A549 (cell line): ENCODE data around the gene NT5C. TPM values are rescaled to one million over a fixed set of nuclear protein-coding genes. Genes with fewer than 3 reads are reported as not detected.

Source experiments
- ATAC-seq, 2 experiments: fragments of 200-7000 bp in 1 of 2; fragments of >200 bp in 1 of 2; cut with Nextera tagmentation in 1 of 2; cut with Tn5 transposase in 1 of 2; 3 replicates each; pipeline versions ENCODE4 v1.8.0 to v1.9.1; 2018 to 2020; ENCODE audit warnings: mild to moderate bottlenecking in 1 of 2, moderate library complexity in 1 of 2
- CTCF ChIA-PET: fragments of 300-600 bp; sonication (Branson Sonifier 250); formaldehyde crosslinking; extraction: SDS; loops from one replicate; lab custom pipeline; 2021; ENCODE audit warnings: antibody characterized with exemption, inconsistent platforms; lab: Yijun Ruan, JAX
- POLR2A ChIA-PET: fragments of 350-600 bp; formaldehyde crosslinking; extraction: SDS; loops from one replicate; lab custom pipeline; 2021; ENCODE audit warnings: antibody characterized with exemption, inconsistent platforms; lab: Yijun Ruan, JAX
- DNase-seq, 2 experiments: peaks; one replicate each; pipeline versions ENCODE4 v3.0.0 to v3.0.0-alpha.2; 2011 to 2016; ENCODE audit warnings: low read depth in 1 of 2, low spot score in 1 of 2
- FAIRE-seq: peaks from 2 replicates; lab custom pipeline; 2011; peaks lifted over from hg19 to GRCh38; lab: Jason Lieb, UNC
- H3K27ac ChIP-seq, 2 experiments: fragments of >200 bp; sonication (Bioruptor Twin); formaldehyde crosslinking; 3 replicates each; pipeline ENCODE4 v1.5.1; 2016 to 2017
- H3K4me1 ChIP-seq: fragments of >200 bp; sonication (Bioruptor Twin); formaldehyde crosslinking; 3 replicates; pipeline ENCODE4 v1.6.1; 2016
- H3K4me2 ChIP-seq: fragments of >200 bp; sonication (Bioruptor Twin); formaldehyde crosslinking; 3 replicates; pipeline ENCODE4 v1.6.1; 2016
- H3K4me3 ChIP-seq: fragments of >200 bp; sonication (Bioruptor Twin); formaldehyde crosslinking; 3 replicates; pipeline ENCODE4 v1.5.1; 2016
- H3K9me3 ChIP-seq: fragments of >200 bp; sonication (Bioruptor Twin); formaldehyde crosslinking; 3 replicates; pipeline ENCODE4 v1.6.1; 2016
- CBX2 ChIP-seq: fragments of 200-600 bp; sonication (generic); IDR thresholded peaks from 2 replicates; pipeline ENCODE4 v1.6.1; 2016; ENCODE audit warnings: low read depth, mild to moderate bottlenecking, borderline replicate concordance
- EHMT2 ChIP-seq: fragments of 200-600 bp; sonication (generic); IDR thresholded peaks from 2 replicates; pipeline ENCODE4 v1.6.1; 2016; ENCODE audit warnings: antibody characterized with exemption, low read depth, mild to moderate bottlenecking, moderate library complexity
- FOSL2 ChIP-seq, 2 experiments: fragments of 450-650 bp in 1 of 2; fragments of >200 bp in 1 of 2; sonication (Bioruptor Twin) in 1 of 2; formaldehyde crosslinking; IDR thresholded peaks; 2 replicates each; pipeline versions ENCODE4 v1.5.0 to v1.6.1; 2016 to 2020; ENCODE audit warnings: mild to moderate bottlenecking in 1 of 2, moderate library complexity in 1 of 2
- FOXS1 ChIP-seq: fragments of 250-450 bp; sonication (Bioruptor Pico); IDR thresholded peaks from 2 replicates; pipeline ENCODE4 v1.5.0; 2020; ENCODE audit warnings: mild to moderate bottlenecking, moderate library complexity
- GATA3 ChIP-seq: IDR thresholded peaks from 2 replicates; pipeline ENCODE4 v1.6.1; 2012; ENCODE audit warnings: borderline replicate concordance
- HDAC2 ChIP-seq: fragments of 200-600 bp; sonication (generic); IDR thresholded peaks from 2 replicates; pipeline ENCODE4 v1.6.1; 2016
- HOXB5 ChIP-seq: fragments of 250-450 bp; sonication (Bioruptor Pico); IDR thresholded peaks from 2 replicates; pipeline ENCODE4 v1.5.0; 2020; ENCODE audit warnings: mild to moderate bottlenecking, moderate library complexity
- JUN ChIP-seq, 2 experiments: fragments of >200 bp; sonication (Bioruptor Twin); formaldehyde crosslinking; IDR thresholded peaks; 2 replicates in 1 of 2; 3 replicates in 1 of 2; pipeline ENCODE4 v1.6.1; 2016 to 2017
- KDM1A ChIP-seq: fragments of 200-600 bp; sonication (generic); IDR thresholded peaks from 2 replicates; pipeline ENCODE4 v1.6.1; 2016; ENCODE audit warnings: low read depth, mild to moderate bottlenecking
- MAZ ChIP-seq: fragments of 150-350 bp; IDR thresholded peaks from 2 replicates; pipeline ENCODE4 v1.6.1; 2014; ENCODE audit warnings: antibody characterized with exemption, low read depth, low read length, borderline replicate concordance
- RAD21 ChIP-seq, 2 experiments: fragments of >200 bp in 1 of 2; sonication (Bioruptor Twin) in 1 of 2; formaldehyde crosslinking in 1 of 2; IDR thresholded peaks in 1 of 2; conservative IDR thresholded peaks in 1 of 2; 2 replicates in 1 of 2; 3 replicates in 1 of 2; pipeline ENCODE4 v1.6.1; 2012 to 2018; ENCODE audit warnings: inconsistent platforms in 1 of 2
- RFX5 ChIP-seq: fragments of 450-650 bp; IDR thresholded peaks from 2 replicates; pipeline ENCODE4 v1.7.1; 2014; ENCODE audit warnings: antibody characterized with exemption, mild to moderate bottlenecking, moderate library complexity
- SMC3 ChIP-seq: fragments of >200 bp; sonication (Bioruptor Twin); formaldehyde crosslinking; IDR thresholded peaks from 3 replicates; pipeline ENCODE4 v1.6.1; 2018; ENCODE audit warnings: inconsistent platforms
- SREBF2 ChIP-seq: fragments of 450-650 bp; IDR thresholded peaks from 2 replicates; pipeline ENCODE4 v1.6.1; 2014; ENCODE audit warnings: mild to moderate bottlenecking, moderate library complexity
- TFCP2L1 ChIP-seq: fragments of 250-450 bp; sonication (Bioruptor Pico); IDR thresholded peaks from 2 replicates; pipeline ENCODE4 v1.5.0; 2021; ENCODE audit warnings: mild to moderate bottlenecking
- ZFP36 ChIP-seq: fragments of 450-650 bp; IDR thresholded peaks from 2 replicates; pipeline ENCODE4 v1.6.1; 2014; ENCODE audit warnings: borderline replicate concordance; ENCODE audit not compliant: partially characterized antibody
- WGBS: methylation state at CpG from one replicate; pipeline ENCODE4 v1.1.6; 2017; ENCODE audit errors: missing lambda C conversion rate; 5-methylcytosine and 5-hydroxymethylcytosine counted together
- polyA plus RNA-seq, 4 experiments: library from polyadenylated mRNA; depleted of rRNA in 3 of 4; stranded (reverse); fragments of >200 nt; fragmentation: RNase III in 1 of 4; extraction: RNeasy Plus Mini Kit Qiagen cat#74134 plus additional on column Dnase treatment in 1 of 4; gene quantifications; 2 replicates in 3 of 4; 3 replicates in 1 of 4; pipeline ENCODE4 v1.2.3, GENCODE V29; 2011 to 2017
- TF ChIP-seq, protein P1 (sequence below): fragments of 250-450 bp; sonication (Bioruptor Pico); IDR thresholded peaks from 2 replicates; pipeline ENCODE4 v1.5.0; 2020; ENCODE audit warnings: low read depth, mild to moderate bottlenecking, moderate library complexity
- TF ChIP-seq, protein P2 (sequence below): fragments of 450-650 bp; IDR thresholded peaks from 2 replicates; pipeline ENCODE4 v1.6.1; 2014; ENCODE audit warnings: antibody characterized with exemption
- TF ChIP-seq, protein P3 (sequence below): fragments of >200 bp; sonication (Bioruptor Twin); formaldehyde crosslinking; IDR thresholded peaks from 3 replicates; pipeline ENCODE4 v1.5.1; 2016
- TF ChIP-seq, protein P4 (sequence below): IDR thresholded peaks from 2 replicates; pipeline ENCODE4 v1.6.1; 2012
- TF ChIP-seq, protein P5 (sequence below): IDR thresholded peaks from 2 replicates; pipeline ENCODE4 v1.6.1; 2012; ENCODE audit warnings: low read depth, borderline replicate concordance
- TF ChIP-seq, protein P6 (sequence below): fragments of >200 bp; sonication (Bioruptor Twin); formaldehyde crosslinking; IDR thresholded peaks from 3 replicates; pipeline ENCODE4 v1.6.1; 2016

NT5C gene
- polyA plus RNA-seq, 2 of the 4 experiments (the other 2 are of a cell fraction) = 73.7 to 91.4 TPM

DNA sequence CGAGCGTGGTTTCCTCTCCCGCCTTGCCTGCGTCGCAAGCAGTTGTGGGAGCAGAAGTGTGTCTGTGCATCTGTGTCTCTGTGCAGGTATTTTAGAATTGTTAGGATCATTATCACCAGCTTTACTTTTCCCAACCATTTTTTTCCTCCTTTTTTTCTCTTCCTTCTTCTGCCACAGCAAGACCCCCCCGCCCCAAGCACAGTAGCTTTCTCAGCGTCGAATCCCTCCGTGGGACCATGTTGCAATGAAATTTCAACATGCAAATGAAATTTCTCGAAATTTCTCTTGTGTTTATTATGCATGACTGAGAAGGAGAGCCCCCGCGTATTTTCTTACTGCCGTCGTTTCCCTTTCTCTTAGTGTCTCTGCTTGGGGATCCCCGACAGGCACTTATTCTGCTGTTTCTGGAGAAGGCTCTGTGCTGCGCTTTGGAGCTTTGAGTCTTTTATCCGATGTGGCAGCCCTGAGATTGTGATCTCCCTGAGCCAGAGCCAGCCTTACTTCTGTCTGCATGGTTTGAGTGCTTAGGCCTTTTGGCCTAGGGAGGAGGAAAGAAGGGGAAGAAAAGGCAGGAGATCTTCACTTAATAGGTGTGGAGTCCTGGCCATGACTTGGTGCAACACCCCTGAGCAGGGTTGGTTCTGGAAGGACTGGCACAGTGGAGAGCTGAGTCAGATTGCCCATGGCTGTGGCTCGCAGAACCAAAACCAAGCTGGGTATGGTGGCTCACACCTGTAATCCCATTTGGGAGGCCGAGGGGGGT, 16.8 kb downstream of the NT5C start:
- H3K27ac ChIP-seq = peak overlapping the region; percentile 84 to 90
- peaks cover 22% of the 10 kb centered on the region for H3K4me1 ChIP-seq
- H3K4me3 ChIP-seq = peak overlapping the region; percentile 38
- TF ChIP-seq FOXS1 (no peak), JUN (IDR thresholded peaks at IDR 0.05) (0 out of 5 replicates have a peak, but pooled peaks of 1 of the 2 experiments have one; percentile 22)
- TF ChIP-seq, all 56 proteins: peak for 1
- WGBS = 51% methylated on average over 19 of the region's 19 CpGs
- POLR2A ChIA-PET = interaction anchor here (0.5 to 3.2 kb wide), 13 partner anchors 9 to 147 kb away, joined by 3 to 70 read pairs (median 7); partner anchors contain the start of genes GGA3, JPT1, MRPS7 and NT5C
- DNase-seq = no peak
- Histone ChIP-seq H3K4me2 (peak overlapping the region; percentile 86), H3K9me3 (no peaks in the 10 kb centered on the region)
- no peak for ATAC-seq
- CTCF ChIA-PET = interaction anchor here (0.8 to 81.8 kb wide), 48 partner anchors 6 to 388 kb away, joined by 3 to 3429 read pairs (median 6); partner anchors contain the start of genes ARMC7, ATP5PD, HID1 and JPT1
- no peak for FAIRE-seq

DNA sequence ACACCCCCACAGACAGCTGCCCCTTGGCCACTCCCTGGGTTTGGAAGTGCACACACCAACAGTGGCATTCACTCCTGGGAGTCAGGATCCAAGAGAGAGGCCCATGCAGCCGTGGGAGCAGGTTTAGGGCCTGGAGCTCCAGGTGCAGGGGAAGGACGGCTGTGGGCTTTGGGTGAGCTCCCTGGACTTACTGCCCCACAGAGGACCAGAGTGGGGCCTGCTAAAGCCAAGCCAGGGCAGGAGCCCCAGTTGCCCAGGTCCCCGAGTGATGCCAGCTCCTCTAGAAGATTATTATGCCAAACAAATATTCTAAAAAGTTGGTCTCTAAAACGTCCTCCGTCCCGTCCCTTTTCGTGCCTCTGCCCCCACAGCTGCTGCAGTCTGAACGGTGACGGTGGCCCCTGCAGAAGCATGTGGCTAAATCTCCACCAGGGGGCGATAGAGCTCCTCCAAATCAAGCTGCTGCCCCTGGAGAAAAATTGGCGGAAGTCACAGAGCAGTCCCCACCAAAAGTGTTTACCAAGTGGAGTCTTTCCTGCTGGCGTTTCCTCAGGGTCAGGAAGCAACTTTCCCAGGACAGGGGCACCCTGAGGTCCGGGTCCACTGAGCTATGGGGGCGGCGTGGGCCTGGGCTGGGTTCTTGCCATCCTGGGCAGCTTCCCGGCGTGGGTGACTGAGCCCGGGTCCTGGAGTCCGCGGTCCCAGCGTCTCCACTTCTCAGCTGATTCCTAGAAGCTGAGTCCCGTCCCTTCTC, 17.6 kb downstream of the NT5C start:
- peak; percentile 92 to 94 for DNase-seq
- Histone ChIP-seq H3K27ac (peak overlapping the region; percentile 84 to 90), H3K9me3 (no peaks in the 10 kb centered on the region), H3K4me1 (peaks cover 26% of the 10 kb centered on the region), H3K4me2 (peak overlapping the region; percentile 86), H3K4me3 (peak overlapping the region; percentile 38)
- 5% methylated on average over 21 of the region's 22 CpGs for WGBS
- peak; percentile 63 for FAIRE-seq
- ChIA-PET POLR2A (interaction anchor here (0.5 to 3.2 kb wide), 15 partner anchors 8 to 157 kb away, joined by 3 to 70 read pairs (median 7); partner anchors contain the start of genes GGA3, JPT1, MIF4GD and MRPS7), CTCF (interaction anchor here (0.5 to 81.8 kb wide), 55 partner anchors 7 to 551 kb away, joined by 3 to 3429 read pairs (median 5); partner anchors contain the start of genes ARMC7, ATP5PD, HID1 and JPT1)
- peak in 1 of 2 experiments; percentile 46; a peak in 1 of 5 replicates for TF ChIP-seq JUN (IDR thresholded peaks at IDR 0.05)
- no peak for TF ChIP-seq TFCP2L1 (CRISPR knock-in tag)
- TF ChIP-seq, protein P1, sequence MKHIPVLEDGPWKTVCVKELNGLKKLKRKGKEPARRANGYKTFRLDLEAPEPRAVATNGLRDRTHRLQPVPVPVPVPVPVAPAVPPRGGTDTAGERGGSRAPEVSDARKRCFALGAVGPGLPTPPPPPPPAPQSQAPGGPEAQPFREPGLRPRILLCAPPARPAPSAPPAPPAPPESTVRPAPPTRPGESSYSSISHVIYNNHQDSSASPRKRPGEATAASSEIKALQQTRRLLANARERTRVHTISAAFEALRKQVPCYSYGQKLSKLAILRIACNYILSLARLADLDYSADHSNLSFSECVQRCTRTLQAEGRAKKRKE (CRISPR knock-in tag) = no peak
- TF ChIP-seq GATA3 = 0 out of 2 replicates have a peak, but pooled peaks have one; percentile 16
- peak; percentile 99 for TF ChIP-seq SMC3
- TF ChIP-seq, protein P2, sequence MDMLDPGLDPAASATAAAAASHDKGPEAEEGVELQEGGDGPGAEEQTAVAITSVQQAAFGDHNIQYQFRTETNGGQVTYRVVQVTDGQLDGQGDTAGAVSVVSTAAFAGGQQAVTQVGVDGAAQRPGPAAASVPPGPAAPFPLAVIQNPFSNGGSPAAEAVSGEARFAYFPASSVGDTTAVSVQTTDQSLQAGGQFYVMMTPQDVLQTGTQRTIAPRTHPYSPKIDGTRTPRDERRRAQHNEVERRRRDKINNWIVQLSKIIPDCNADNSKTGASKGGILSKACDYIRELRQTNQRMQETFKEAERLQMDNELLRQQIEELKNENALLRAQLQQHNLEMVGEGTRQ = no peak
- peak; percentile 99 for TF ChIP-seq RAD21 (conservative IDR thresholded peaks at IDR 0.05 in 1 of 2, IDR thresholded peaks at IDR 0.05 in 1 of 2)
- TF ChIP-seq HOXB5 (CRISPR knock-in tag) = peak; percentile 17; the same call in 1 of the 2 replicates
- TF ChIP-seq, protein P3, sequence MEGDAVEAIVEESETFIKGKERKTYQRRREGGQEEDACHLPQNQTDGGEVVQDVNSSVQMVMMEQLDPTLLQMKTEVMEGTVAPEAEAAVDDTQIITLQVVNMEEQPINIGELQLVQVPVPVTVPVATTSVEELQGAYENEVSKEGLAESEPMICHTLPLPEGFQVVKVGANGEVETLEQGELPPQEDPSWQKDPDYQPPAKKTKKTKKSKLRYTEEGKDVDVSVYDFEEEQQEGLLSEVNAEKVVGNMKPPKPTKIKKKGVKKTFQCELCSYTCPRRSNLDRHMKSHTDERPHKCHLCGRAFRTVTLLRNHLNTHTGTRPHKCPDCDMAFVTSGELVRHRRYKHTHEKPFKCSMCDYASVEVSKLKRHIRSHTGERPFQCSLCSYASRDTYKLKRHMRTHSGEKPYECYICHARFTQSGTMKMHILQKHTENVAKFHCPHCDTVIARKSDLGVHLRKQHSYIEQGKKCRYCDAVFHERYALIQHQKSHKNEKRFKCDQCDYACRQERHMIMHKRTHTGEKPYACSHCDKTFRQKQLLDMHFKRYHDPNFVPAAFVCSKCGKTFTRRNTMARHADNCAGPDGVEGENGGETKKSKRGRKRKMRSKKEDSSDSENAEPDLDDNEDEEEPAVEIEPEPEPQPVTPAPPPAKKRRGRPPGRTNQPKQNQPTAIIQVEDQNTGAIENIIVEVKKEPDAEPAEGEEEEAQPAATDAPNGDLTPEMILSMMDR = peak; percentile 97
- TF ChIP-seq, protein P4, sequence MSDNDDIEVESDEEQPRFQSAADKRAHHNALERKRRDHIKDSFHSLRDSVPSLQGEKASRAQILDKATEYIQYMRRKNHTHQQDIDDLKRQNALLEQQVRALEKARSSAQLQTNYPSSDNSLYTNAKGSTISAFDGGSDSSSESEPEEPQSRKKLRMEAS = peak; percentile 80
- ATAC-seq = peak; percentile 75 to 79

DNA sequence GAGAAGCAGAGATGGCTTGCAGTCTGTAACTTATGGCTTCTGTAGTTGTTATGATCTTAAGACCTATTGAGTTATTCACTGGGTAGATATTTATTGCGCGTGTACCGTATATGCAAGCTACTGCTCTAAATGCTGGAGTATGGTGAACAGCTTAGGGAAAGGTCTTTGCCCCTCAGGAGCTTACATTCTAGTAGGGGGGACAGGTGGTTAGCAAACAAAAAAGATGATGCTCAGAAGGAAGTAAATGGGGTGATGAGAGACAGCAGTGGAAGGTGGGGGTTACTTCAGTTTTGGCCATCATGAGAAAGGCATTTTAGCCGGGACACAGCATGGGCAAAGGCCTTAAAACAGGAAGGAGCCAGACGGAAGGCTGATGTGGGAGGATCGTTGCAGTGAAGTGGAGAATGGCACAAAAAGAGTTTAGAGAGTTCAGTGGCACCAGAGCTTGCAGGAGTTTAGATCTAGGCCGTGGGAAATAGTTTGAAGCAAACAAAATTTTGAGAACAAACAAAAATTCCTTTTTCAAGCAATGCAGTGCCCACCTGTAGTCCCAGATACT, 19.7 kb downstream of the NT5C start:
- WGBS = 88% methylated on average over 7 of the region's 7 CpGs
- H3K4me3 ChIP-seq = no peak overlapping the region
- POLR2A ChIA-PET = interaction anchor here (0.7 to 3.1 kb wide), 4 partner anchors 12 to 90 kb away, joined by 3 to 20 read pairs (median 4); partner anchors contain the start of gene NT5C
- no peak for DNase-seq
- no peak overlapping the region for H3K27ac ChIP-seq
- CTCF ChIA-PET = interaction anchor here (1.6 to 81.8 kb wide), 7 partner anchors 9 to 150 kb away, joined by 4 to 3429 read pairs (median 270); partner anchors contain the start of genes ARMC7, ATP5PD, KCTD2 and NT5C
- ATAC-seq = no peak
- H3K4me2 ChIP-seq = no peak overlapping the region
- peaks cover 27% of the 10 kb centered on the region for H3K4me1 ChIP-seq
- no peaks in the 10 kb centered on the region for H3K9me3 ChIP-seq
- no peak for FAIRE-seq
- no peak for TF ChIP-seq CBX2
- no peak for TF ChIP-seq ZFP36
- TF ChIP-seq MAZ = no peak
- TF ChIP-seq, protein P5, sequence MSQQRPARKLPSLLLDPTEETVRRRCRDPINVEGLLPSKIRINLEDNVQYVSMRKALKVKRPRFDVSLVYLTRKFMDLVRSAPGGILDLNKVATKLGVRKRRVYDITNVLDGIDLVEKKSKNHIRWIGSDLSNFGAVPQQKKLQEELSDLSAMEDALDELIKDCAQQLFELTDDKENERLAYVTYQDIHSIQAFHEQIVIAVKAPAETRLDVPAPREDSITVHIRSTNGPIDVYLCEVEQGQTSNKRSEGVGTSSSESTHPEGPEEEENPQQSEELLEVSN = no peak
- no peak for TF ChIP-seq EHMT2
- no peak for TF ChIP-seq HDAC2
- no peak for TF ChIP-seq HOXB5 (CRISPR knock-in tag)
- no peak for TF ChIP-seq FOSL2 (IDR thresholded peaks at IDR 0.05)
- no peak for TF ChIP-seq FOSL2 (CRISPR knock-in tag; IDR thresholded peaks at IDR 0.05)
- TF ChIP-seq, protein P6, sequence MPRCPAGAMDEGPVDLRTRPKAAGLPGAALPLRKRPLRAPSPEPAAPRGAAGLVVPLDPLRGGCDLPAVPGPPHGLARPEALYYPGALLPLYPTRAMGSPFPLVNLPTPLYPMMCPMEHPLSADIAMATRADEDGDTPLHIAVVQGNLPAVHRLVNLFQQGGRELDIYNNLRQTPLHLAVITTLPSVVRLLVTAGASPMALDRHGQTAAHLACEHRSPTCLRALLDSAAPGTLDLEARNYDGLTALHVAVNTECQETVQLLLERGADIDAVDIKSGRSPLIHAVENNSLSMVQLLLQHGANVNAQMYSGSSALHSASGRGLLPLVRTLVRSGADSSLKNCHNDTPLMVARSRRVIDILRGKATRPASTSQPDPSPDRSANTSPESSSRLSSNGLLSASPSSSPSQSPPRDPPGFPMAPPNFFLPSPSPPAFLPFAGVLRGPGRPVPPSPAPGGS = no peak
- no peak for TF ChIP-seq SREBF2
- no peak for TF ChIP-seq KDM1A
- no peak for TF ChIP-seq RFX5
- TF ChIP-seq, protein P4 = no peak
